GM21717 (cell line): ENCODE measurements around the gene SYT9.
"Not testable (repeated sequence)": the region's sequence is repeated elsewhere in the genome, so short reads cannot be mapped to it uniquely, and the experiment has no call there.

Experiments
- ATAC-seq: cut with Tn5 transposase; IDR thresholded peaks from one replicate; pipeline ENCODE4 v1.9.1; 2021; ENCODE audit warnings: mild to moderate bottlenecking, moderate library complexity; ENCODE audit not compliant: unreplicated experiment

SYT9 gene

GRCh38 chr11:7332451-7332850 lies 80.7 kb downstream of the SYT9 start:
- no peak for ATAC-seq

- no peak for ATAC-seq
These were observed 81.3 kb downstream of the SYT9 start for GRCh38 chr11:7332962-7333361.

DNA sequence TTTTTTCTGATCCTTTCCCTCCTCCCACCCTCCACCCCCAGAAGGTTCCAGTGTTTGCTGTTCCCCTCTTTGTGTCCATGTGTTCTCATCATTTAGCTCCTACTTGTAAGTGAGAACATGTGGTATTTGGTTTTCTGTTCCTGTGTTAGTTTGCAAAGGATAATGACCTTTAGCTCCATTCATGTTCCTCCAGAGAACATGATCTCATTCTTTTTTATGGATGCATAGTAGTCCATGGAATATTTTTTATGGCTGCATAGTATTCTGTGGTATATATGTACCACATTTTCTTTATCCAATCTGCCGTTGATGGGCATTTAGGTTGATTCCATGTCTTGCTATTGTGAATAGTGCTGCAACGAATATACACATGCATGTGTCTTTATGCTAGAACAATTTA lies 83.7 kb downstream of the SYT9 start:
- not testable (repeated sequence) for ATAC-seq

GRCh38 chr11:7341551-7341950 lies 89.8 kb downstream of the SYT9 start:
- ATAC-seq, result no peak

GRCh38 chr11:7347611-7348431 lies 96.1 kb downstream of the SYT9 start:
- ATAC-seq, result no peak

- ATAC-seq, result no peak
These were observed 97.0 kb downstream of the SYT9 start for GRCh38 chr11:7348432-7349304.

- ATAC-seq, result no peak
These were observed 99.5 kb downstream of the SYT9 start for GRCh38 chr11:7351228-7351627.

- no peak for ATAC-seq
These were observed 101.4 kb downstream of the SYT9 start for GRCh38 chr11:7353100-7353499.

GRCh38 chr11:7364660-7365059 lies 113.0 kb downstream of the SYT9 start:
- ATAC-seq, result no peak

DNA sequence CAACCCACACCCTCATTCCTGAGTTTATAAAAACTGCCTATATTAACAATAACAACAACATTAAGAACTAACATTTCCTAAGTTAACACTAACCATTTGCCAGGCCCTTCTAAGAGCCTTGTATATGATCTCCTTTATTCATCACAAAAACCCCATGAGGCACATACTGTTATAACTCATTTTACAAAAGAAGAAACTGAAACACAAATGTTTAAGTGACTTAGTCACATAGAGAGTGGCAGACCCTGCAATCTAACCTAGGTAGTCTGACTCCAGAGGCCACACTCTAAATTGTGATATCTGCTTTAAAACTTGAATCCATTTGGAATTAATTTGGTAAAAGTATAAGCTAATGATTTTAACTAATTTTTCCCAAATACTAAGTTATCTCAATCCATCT lies 116.1 kb downstream of the SYT9 start:
- ATAC-seq, result no peak

- no peak for ATAC-seq
These were observed 124.7 kb downstream of the SYT9 start for GRCh38 chr11:7376386-7376785.

GRCh38 chr11:7381937-7382336 lies 130.2 kb downstream of the SYT9 start:
- ATAC-seq, result no peak

GRCh38 chr11:7383406-7383805 lies 131.7 kb downstream of the SYT9 start:
- no peak for ATAC-seq

- no peak for ATAC-seq
These were observed 133.0 kb downstream of the SYT9 start for GRCh38 chr11:7384691-7385090.

GRCh38 chr11:7385532-7385931 lies 133.8 kb downstream of the SYT9 start:
- no peak for ATAC-seq

DNA sequence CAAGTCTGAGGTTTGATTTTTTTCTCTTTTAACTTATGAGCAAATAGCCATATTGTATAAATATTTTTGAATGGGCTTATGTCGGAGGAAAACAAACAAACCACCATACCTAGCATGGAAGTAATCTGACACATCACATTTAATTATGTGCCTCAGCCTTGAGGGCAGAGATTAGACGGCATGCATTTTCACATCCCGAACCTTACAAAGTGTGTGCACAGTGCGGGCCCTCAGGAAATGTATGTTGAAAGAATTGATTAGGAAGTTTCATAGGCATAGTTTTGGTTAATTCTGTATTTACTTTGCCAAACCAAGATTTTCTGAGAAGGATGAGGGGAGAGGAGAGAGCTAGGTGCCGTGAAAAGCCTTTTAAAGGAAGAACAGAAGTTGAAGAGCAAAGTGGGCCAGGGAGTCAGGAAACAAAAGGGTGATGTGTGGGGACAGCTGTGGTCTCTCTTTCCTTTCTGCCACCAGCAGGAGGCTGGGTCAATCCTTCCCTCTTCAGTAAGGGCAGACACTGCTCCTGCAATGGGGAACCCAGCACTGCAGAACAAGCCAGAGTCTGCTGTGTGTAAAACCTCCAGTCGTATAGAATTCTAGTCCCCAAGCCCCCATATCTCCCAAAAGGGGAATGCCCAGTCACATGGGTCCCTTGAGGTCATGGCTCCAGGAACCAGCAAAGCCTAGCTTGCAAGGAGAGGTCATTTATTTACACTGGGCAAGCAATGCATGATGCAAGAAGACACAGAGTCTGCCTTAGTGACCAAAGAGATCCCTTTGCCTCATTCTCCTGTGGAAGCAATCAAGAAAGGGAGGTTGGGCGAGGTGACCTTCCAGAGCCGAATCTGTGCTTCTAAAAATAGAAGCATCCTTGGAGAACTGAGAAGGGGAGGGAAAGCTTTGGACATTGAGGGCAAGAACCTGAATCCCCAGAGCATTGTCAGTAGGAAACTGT lies 162.5 kb downstream of the SYT9 start:
- no peak for ATAC-seq

GRCh38 chr11:7414973-7415817 lies 163.5 kb downstream of the SYT9 start:
- no peak for ATAC-seq

DNA sequence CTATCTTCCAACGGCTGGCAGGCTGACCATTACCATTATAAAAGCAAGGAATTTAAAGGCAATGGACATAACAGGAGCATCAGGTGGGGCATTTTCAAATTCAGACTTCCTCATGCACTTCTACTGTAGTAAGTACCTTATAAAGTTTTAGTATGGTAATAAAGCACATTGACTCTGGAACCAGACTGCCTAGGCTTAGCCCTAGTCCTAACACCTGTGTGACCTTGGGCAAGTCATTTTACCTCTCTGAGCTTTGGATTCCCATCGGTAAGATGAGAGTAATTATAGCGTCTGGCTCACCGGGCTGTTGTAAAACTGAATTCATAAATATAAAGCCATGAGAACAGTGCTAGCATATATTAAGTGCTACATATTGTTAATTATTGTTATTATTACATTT lies 164.4 kb downstream of the SYT9 start:
- ATAC-seq, result no peak

GRCh38 chr11:7417328-7417727 lies 165.6 kb downstream of the SYT9 start:
- ATAC-seq, result no peak

- ATAC-seq, result no peak
These were observed 166.4 kb downstream of the SYT9 start for GRCh38 chr11:7418061-7418460.
